Nucleus accumbens (tissue), 56 donors: ENCODE results near the gene COX17.

Experiments
- DNase-seq, 56 donors: peaks; one replicate each; lab custom pipeline; 2025; lab: John Stamatoyannopoulos, UW

Gene COX17

GRCh38 chr3:119626196-119626595, 51.0 kb downstream of the COX17 start:
- DNase-seq: no peak

GRCh38 chr3:119625451-119626153, 51.6 kb downstream of the COX17 start:
- DNase-seq: no peak

GRCh38 chr3:119624002-119624720, 53.0 kb downstream of the COX17 start:
- DNase-seq: no peak

- DNase-seq: no peak
Observed at GRCh38 chr3:119620899-119621298, 56.3 kb downstream of the COX17 start.
